ENCODE results near the gene DEFB112.

DEFB112 gene

DNA sequence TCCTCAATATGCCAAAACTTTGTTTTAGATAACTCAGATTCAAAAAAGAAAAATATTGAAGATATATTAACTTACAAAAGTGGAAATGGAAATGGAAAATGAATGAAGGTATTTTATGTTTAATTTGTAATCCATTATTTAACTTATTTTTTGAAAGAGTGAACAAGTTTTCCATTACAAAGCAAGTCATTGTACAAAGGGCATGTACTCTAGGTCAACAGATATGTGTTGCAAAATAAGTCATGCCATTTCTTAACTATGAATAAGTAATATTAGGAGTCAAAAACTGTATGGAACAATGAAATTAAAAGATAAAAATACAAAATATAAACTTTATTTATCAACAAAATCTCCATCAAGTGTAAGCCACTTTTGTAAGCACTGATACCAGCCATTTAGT lies 54.5 kb downstream of the DEFB112 start:
- DNase-seq (ENCODE audit: low read depth): no peak
